PFSK-1 (cell line): ENCODE data around the gene MGLL.

ENCODE experiments used
- FOXP2 ChIP-seq: optimal IDR thresholded peaks from 2 replicates; pipeline ENCODE3; 2011; ENCODE audit warnings: borderline replicate concordance, control low read depth, inconsistent platforms; ENCODE audit not compliant: insufficient read depth; ENCODE audit errors: extremely low read length, extremely low read depth
- POLR2AphosphoS5 ChIP-seq: IDR thresholded peaks from 2 replicates; pipeline ENCODE4 v1.6.1; 2012; ENCODE audit warnings: low read depth, mild to moderate bottlenecking, control low read depth, low read length, moderate library complexity
- SIN3A ChIP-seq: IDR thresholded peaks from 2 replicates; pipeline ENCODE4 v1.6.1; 2012; ENCODE audit warnings: mild to moderate bottlenecking, low read length, moderate library complexity, borderline replicate concordance; ENCODE audit not compliant: insufficient read depth
- TAF1 ChIP-seq: IDR thresholded peaks from 2 replicates; pipeline ENCODE4 v1.6.1; 2012; ENCODE audit warnings: low read length, control low read depth, borderline replicate concordance; ENCODE audit not compliant: insufficient read depth
- TF ChIP-seq, protein P1 (sequence below), 2 experiments: IDR thresholded peaks; 2 replicates each; pipeline versions ENCODE4 v1.6.1 to v1.8.0; 2011 to 2012; ENCODE audit warnings: low read depth in 2 of 2, low read length in 2 of 2, control low read depth in 1 of 2, inconsistent platforms in 1 of 2, mild to moderate bottlenecking in 1 of 2, moderate library complexity in 1 of 2; ENCODE audit not compliant: insufficient read depth in 1 of 2

DNA sequence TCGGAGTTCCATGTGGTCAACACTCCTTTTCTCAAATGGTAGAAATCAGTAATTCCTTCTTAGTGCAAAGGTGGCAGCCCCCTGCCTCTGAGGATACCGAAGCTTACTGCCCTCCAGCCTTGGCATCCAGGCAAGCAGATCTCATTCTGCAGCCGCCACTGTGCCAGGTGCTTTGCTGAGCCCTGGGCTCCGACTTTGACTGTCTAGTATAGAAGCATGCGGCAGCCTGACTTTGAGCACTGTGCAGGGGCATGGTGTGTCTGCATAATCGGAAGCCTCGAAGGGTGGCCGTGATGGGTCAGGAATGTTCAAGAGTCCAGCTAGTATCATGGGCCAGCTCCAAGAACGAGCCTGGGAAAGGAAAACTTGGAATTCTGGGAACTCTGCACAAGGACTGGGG is 109.9 kb downstream of the MGLL start:
- no peak for TF ChIP-seq POLR2AphosphoS5
- no peak for TF ChIP-seq TAF1
- TF ChIP-seq SIN3A: no peak
- TF ChIP-seq, protein P1, sequence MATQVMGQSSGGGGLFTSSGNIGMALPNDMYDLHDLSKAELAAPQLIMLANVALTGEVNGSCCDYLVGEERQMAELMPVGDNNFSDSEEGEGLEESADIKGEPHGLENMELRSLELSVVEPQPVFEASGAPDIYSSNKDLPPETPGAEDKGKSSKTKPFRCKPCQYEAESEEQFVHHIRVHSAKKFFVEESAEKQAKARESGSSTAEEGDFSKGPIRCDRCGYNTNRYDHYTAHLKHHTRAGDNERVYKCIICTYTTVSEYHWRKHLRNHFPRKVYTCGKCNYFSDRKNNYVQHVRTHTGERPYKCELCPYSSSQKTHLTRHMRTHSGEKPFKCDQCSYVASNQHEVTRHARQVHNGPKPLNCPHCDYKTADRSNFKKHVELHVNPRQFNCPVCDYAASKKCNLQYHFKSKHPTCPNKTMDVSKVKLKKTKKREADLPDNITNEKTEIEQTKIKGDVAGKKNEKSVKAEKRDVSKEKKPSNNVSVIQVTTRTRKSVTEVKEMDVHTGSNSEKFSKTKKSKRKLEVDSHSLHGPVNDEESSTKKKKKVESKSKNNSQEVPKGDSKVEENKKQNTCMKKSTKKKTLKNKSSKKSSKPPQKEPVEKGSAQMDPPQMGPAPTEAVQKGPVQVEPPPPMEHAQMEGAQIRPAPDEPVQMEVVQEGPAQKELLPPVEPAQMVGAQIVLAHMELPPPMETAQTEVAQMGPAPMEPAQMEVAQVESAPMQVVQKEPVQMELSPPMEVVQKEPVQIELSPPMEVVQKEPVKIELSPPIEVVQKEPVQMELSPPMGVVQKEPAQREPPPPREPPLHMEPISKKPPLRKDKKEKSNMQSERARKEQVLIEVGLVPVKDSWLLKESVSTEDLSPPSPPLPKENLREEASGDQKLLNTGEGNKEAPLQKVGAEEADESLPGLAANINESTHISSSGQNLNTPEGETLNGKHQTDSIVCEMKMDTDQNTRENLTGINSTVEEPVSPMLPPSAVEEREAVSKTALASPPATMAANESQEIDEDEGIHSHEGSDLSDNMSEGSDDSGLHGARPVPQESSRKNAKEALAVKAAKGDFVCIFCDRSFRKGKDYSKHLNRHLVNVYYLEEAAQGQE (IDR thresholded peaks at IDR 0.05; ENCODE audit: insufficient read depth in 1 of 2, low read depth in 2 of 2, low read length in 2 of 2): no peak
- TF ChIP-seq FOXP2: no peak
